Measurements from ENCODE around the gene ACIN1.

The ACIN1 gene

DNA sequence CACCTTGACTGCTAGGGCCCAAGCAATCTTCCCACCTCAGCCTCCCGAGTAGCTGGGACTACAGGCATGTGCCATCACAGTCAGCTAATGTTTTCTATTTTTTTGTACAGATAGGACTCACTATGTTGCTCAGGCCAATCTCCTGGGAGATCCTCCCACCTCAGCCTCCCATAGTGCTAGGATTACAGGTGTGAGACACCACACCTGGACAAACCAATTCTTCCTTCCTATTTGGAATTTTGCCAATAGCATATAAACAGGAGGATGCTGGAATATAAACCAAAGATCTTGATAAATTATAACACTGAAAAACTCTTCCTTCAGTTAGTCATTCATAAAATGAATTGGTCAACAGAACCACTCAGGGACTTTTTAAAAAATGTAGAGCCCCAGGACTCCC lies 8.4 kb downstream of the ACIN1 start:
- DNase-seq (ENCODE audit: low read depth in 2 of 2) = no peak

DNA sequence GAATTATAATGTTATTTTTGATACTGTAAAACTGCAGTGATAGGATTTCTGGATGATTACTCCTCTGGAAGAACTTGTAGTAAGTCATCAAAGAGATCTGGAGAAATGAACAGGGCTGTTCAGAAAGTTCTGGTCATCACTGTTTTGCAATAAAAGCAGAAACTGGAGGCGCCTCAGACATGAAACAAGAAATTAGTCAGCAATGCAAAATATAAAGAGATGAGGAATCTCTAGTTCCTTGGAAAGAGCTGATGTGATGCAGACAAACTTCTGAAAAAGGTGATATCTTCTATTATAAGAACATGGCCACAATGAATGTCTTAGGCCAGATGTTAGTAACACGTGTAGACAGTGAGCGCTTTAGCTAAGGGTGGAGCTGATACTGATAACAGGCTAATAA lies 9.5 kb downstream of the ACIN1 start:
- no peak for DNase-seq (ENCODE audit: low read depth in 2 of 2)

DNA sequence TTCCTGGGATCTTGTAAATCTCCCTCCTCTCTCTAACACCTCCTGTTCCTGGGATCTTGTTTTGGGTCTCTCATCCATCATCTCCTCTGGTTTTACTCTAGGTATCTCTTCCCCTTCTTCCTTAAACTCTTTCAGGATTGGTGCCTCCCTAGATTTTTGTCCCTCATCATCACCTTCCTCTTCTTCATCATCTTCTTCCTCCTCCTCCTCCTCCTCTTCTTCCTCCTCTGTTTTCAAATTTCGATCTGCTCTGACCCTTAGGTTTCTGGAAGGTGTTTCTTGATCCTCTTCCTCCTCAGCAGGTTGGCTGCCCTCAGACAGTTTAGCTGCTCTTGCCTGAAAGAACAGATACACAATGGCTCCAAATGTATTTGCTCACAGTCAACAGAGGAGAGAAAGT lies 14.5 kb downstream of the ACIN1 start:
- DNase-seq (ENCODE audit: low read depth in 2 of 2) = no peak

DNA sequence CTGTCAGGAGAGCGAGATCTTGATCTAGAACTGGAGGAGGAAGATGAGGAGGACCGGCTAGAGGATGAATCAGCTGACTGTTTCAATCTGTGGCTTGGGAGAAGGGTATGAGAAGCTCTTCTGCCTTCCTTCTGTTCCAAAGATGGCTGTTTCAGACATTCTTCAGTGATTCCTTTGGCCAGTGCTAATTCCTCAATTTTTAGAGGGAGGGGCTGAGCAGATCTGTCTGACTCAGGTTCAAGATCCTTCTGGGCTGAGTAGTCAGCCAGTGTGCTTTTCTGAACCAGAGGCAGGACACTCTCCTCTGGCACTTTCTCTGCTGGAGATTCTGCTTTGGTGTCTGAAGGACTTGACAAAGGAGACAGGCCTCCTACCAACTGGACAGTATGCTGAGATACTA lies 15.2 kb downstream of the ACIN1 start:
- DNase-seq (ENCODE audit: low read depth in 2 of 2) = no peak

DNA sequence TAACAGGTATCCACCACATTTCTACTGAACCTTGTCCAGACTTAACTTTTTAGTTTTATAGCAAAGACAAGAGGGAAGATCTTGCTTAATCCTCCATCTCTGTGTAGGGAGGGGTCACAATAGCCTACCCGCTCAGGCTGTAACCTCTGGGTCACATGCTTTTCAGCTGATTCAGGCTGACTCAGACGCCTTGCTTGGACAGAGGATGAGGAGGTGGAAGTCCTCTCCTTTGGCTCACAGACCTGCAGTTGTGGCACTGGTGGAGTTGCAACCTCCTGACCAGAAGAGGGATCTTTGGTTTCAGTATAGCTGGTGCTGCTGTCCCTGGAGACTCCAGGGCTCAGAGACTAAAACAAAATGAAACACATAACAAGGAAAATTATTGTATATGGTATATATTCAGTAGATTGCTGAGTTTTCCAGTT lies 16.2 kb downstream of the ACIN1 start:
- DNase-seq (ENCODE audit: low read depth in 2 of 2) = no peak

DNA sequence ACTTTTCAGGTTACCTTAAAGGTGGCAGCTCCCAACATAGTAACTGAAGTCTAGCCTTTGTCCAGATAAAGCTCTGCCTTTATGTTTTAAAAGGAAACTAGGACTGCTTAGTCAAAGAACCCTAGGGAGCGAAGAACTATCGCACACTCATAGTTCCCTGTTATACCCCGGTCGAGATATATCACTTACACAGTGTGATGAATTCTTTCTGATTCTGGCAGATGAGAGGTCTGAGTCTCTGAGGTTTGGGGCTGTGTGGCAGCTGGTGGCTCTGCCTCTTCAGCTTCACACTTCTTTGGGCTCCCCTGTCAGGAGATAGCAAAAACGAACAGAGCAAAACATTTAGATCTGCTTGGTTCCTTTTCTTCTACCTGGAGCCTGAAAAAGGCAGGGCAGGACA lies 17.0 kb downstream of the ACIN1 start:
- no peak for DNase-seq (ENCODE audit: low read depth in 2 of 2)

DNA sequence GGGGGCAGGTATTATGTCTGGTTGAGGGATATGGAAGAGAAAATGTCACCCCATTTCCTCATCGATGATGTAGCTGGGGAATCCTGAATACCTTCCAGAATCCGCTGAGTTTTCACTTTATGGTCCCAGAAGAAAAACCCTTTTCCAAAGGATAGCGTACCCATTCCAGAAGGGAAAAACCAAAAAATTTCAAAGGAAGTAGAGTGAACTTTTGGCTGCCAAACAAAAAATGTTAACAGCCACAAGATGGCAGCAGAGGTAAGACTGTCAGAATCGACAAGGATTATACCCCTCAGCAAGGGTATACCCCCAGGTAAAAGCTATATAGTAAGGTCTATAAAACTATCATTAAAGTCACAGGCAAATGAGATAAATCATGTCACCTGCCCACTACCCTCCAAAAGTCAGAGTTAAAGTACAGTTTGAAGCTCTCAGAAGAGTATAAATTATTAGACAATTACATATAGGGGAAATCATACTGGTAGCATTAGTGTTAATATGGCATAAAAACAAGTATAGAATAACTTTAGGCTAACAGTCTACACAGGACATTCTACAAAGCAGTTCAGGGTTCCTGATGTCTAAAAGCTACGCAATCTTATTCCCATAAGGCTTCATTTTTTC lies 18.0 kb downstream of the ACIN1 start:
- DNase-seq (ENCODE audit: low read depth in 2 of 2) = no peak

DNA sequence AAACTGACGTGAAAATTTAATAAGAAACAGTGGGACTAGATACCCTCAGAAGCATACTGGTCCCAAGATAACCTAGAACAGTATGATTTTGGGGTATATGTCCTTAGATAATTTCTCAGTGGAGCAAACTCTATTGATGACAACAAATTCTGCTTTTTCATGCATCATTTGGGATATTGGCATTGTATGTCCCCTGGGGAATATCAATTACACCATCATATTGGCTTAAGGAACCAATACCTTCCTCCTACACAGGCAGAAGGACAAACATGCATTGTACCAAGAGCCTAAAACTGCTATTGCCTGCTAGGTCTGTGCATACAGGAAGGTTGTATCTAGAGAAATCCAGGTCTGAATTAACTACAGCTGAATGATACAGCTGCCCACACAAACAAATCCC lies 20.0 kb downstream of the ACIN1 start:
- DNase-seq (ENCODE audit: low read depth in 2 of 2) = no peak

DNA sequence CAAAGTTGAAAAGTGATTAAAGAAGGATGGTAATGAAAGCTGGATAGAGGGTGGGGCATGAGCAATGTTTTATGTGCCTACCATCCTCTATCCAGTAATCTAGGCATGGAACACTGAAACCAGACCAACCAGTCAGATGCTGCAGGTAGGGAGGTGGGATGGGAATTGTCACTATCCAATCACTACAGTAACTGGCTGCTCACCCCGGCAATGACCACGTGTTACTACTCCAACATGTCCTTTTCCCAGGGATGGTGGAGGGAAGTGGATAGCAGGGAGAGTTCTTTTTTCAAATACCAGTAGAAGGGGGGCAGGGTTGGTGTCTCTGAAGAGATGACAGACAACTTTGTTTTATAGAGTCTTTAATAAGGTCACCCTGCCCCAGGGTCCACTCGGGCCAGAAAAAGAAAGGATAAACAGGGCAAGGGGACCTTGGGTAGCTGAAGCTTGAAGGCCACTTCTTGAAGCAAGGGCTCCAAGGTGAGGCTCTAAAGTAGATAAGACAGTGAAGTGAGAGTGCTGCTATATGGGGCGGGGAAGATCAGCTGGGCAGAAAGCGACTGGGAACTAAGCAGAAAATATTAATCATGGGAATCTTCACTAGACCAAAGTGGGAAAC lies 22.9 kb downstream of the ACIN1 start:
- no peak for DNase-seq (ENCODE audit: low read depth in 2 of 2)

DNA sequence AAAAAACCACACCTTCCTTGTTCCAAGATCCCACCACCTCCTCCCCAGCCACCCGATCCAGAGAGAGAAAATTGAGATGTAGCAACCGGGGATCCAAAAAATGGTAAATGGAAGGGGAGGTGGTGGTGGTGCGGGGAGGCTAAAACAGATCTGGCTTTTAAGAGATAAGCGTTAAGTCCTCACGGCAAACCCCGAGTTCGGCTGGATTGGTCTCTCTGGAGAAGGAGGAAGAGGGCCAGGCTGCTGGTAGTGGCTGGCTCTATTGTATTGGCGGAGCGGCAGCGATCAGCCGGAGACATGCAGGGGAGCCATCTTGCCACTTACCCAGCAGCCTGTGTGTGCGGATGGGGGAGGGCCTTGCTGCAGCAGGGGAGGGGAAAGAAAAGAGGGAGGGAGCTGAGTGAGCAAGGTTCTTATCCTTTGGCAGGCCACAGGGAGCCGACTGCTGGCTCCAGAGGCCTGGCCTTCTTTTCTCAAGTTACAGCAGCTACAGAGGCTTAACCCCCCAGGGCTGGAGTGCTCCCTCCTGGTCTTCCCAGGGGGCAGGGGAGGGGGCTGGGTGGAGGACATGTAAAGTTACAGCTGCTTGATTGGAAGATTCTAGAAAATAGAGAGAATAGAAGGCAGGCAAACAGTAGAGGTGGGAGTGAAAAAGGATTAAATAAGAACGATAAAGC lies 23.6 kb downstream of the ACIN1 start:
- peak; percentile 60 to 63 for DNase-seq (ENCODE audit: low read depth in 2 of 2)

DNA sequence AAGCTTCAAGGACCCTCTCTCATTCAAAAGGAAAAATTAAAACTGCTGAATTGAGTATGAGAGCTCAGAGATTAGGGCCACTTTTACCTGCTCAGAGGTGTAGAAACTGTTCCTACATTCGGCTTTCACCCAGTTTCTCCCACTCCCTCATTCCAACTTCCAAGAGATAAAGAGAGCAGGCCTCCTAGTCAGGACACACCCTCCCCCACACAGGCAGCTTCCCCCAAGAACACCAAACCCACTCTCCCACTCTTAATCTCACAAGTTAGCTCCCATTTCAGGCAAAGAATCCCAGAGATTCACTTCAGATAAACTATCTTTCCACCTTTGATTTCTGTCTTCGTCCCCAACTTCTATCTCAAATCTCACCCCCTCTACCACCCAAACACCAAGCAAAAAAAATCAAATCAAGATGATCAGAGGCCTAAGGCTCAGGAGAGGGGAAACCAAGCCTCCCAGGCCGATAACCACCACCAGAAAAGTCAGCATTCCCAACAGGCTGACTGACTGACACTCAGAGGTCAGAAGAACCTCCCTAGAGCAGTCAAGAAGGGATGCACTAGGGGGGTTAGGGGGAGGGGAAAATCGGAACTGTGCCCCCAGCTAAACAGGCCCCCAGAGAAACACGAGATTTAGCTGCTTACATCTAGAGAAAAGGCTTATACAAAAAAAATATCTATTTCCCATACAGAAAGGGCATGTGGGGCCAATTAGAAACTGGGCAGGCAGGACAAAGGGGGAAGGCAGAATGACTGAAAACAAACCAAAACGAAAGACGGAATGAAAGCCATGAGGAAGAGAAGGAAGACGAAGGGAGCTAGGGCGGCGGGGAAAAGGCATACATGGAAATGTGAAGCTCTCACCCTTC lies 24.4 kb downstream of the ACIN1 start:
- no peak for DNase-seq (ENCODE audit: low read depth in 2 of 2)

DNA sequence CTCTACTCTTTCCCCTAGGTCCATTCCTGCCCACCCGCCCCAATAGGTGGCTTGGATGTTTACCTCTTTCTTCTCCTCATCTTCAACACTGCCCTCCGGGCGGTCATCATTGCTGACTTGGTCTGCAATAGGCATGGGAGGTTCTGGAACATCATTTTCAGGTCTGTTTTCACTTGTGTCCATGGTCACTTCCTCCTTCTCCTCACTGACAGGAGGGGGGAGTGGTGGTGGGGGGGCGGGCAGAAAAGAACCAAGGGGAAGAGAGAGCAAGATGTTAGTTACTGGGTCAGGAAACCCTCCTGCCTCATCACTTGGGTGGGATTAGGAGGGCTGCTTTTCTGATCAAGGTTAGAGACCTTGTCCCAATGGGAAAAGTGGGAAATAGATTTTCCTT lies 25.5 kb downstream of the ACIN1 start:
- DNase-seq (ENCODE audit: low read depth in 2 of 2) = no peak

DNA sequence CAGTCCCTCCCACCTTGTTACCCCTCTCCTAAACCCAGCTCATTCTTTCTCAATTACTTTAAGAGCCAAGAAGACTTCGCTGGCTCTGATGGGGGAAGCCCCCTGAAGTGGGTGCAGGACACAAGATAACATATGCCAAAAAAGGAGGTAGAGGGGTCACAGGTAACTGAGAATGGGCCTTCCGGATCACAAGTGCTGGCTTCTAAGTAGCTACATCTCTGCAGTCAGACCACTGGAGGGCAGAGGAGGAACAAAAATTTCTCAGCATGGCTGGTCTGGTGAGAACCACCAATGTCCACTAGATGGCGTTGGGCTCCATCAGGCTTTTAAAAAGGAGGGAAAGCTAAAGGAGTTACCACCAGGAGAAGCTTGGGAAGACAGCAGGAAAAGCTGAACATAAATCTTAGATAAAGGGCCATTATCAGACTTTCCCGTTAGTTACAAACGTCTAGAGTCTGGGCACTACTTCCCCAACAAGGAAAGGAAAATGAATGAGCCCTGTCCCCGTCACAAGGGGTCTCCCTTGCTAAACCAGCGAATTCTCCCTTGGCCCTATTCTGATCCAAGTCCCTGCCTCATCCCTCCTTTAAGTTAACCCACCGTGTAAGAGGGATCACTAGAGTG lies 26.0 kb downstream of the ACIN1 start:
- DNase-seq (ENCODE audit: low read depth in 2 of 2) = peak; percentile 32 to 50

DNA sequence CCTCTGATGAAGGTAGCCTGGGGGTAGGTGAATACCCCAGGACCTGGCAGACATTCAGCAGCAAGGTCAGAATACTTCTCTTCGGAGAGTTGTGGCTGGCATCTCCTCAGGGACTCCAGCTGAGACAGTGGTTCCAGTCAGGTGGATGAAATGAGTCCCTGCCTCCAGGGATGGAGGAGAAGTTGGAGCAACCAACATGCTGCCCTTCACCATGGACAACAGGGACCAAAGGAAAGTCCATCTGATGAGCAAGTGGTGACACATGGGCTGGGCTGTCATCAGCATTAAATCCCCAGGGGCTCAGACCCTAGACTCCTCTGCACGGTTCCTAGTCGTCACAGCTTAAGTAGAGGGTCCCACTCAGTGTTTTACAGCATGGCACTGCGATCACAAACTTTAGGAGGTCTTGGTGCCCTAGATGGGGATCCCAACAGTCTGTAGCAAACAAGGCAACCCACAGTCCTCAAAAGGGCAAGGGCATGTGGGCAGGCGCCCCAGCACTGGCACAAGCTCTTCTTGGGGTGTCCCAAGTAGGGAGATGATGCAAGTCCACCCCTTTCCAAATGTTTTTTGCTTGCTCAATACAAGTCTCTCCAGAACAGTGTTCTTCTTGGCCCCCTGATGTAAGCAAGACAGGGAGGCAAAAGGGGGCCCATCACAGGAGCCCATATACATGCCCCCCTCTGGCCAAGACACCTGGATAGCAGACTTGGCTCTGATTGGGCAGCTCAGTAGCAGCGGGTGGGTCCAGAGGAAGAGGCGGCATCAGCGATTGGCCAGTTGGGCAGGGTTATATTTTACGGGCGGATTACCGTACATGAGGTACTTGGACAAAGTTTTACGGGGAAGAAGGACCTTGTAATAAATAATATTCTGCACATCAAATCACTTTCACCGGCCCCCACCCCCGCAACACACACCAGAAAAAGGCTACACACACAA lies 26.8 kb downstream of the ACIN1 start:
- DNase-seq (ENCODE audit: low read depth in 2 of 2) = no peak

DNA sequence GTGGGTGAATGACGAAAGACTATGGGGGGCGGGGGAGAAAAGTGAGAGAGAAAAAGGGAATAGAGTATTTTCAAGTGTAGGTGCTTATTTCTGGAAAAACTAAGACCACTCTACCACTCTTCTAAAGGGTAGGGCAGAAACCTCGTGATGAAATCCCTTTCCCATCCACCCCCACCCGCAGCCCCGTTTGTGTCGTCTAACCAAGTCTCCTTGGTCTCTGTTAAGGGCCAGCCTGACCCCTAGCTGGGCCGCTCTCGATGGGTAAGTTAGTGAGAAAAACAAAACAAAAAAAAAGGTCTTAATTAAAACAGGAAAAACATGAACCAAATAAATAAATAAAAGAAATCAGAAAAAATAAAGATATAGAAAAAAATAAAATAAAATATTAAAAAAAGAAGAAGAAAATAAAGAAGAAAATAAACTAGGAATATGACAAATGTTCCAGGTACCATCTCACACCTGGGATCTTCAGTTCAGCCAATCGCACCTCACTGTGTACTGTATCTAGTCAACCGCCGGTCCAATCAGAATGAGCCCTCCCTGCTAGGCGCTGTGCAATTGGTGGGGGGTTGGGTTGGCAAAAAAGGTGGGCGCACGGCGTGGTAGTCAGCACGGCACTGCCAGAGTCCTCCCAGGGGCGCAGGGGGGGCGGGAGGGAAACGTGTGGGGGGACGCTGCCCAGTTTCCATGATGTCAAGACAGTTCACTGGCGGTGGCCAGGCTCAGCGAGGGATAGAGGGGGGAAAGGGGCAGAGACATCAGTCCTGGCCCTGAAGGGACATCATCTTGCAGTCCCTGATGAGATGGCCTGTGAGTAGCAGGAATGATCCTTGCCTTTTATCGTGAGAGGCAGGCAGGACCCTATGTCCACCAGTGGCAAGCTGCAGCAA lies 27.8 kb downstream of the ACIN1 start:
- no peak for DNase-seq (ENCODE audit: low read depth in 2 of 2)

DNA sequence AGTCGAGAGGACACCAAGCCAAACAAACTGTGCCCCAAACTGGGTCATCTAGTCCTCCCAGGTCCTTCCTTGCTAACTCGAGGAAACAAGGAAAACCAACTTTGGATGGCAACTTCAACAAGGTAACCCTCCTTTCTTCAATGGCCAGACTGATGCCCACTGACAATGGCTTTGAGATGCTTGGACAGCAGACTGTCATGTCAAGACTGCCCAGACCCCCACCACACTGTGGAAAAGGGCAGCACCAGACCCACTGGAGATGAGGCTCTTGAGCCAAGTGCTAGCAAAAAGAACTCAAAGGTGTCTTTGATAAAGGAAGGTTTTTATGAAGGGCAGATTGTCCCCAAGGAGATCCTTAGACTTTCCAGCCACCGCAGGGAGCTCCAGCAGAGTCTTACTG lies 28.6 kb downstream of the ACIN1 start:
- no peak for DNase-seq (ENCODE audit: low read depth in 2 of 2)

DNA sequence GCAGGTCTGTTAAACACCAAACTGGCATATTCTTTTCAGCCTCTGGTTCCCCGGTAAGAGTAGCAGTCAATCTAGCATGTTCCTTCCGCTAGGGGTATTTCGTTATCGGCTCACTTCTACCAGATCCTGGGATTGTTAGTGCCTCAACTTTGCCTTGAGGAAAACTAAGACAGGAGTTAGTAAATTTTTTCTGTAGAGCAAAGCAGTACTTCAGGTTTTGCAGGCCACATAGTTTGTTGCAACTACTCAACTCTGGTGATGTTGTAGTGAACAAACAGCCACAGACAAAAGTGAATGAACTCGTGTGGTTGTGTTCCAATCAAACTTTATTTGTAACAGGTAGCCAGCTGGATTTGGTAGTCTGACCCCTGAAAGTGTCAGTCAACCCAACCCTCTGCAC lies 31.3 kb downstream of the ACIN1 start:
- DNase-seq (ENCODE audit: low read depth in 2 of 2) = no peak

DNA sequence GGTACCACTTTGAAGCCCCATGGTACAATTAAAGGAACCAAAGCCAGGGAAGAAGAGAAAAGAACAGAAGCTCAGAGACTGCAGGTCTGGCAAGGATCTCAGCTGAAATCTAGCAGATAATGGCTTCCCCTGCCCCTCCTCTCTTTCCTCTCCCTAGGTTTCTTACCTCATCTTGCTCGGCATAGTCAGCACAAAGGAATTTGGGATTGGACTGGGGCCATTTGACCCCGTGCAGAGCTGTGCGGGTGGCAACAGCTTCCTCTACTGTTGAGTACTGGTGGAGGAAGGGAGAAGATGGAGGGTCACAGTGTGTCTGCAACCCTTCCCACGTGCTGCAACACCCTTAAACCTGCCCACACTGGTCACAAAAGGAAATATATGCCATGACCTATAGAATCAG lies 32.9 kb downstream of the ACIN1 start:
- no peak for DNase-seq (ENCODE audit: low read depth in 2 of 2)

DNA sequence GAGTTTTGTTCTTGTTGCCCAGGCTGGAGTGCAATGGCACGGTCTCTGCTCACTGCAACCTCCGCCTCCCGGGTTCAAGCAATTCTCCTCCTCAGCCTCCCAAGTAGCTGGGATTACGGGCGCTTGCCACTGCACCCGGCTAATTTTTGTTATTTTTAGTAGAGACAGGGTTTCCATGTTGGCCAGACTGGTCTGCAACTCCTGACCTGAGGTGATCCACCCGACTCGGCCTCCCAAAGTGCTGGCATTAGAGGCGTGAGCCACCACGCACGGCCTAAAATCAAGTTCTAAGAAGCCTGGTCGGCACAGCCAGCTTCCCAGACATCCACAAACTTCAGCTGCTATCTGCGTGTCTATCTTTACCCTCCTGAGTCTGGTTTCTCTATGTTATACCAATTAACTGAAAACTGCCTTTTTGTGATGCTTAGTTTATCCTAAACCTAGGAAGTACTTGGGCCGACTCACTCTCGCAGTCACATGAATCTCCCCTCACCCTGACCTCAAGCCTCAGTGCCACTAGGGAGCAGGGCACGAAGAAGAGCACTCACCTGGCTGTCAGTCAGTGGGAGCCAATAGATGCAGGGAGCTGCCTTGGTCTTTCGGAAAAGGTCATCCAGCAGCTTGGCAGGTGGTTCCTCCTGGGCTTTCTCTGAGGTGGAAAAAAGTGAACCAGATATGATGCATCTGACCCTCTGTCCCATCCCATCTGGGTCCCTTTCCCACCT lies 34.2 kb downstream of the ACIN1 start:
- DNase-seq (ENCODE audit: low read depth in 2 of 2) = no peak

All from stimulated activated CD8-positive, alpha-beta memory T cell treated with anti-CD3 and anti-CD28 coated beads, Interleukin-2, amount 100 ng/mL, for 48 hours (primary cell).